Mammary epithelial cell (primary cell): ENCODE results near the gene DTNB.

ENCODE experiments used
- CTCF ChIP-seq, 2 donors: IDR thresholded peaks in 1 of 2; conservative IDR thresholded peaks in 1 of 2; 2 replicates each; pipeline ENCODE4 v1.5.1; 2011 to 2012; ENCODE audit warnings: inconsistent platforms in 2 of 2, low read length in 2 of 2, mild to moderate bottlenecking in 2 of 2, control low read depth in 1 of 2, low read depth in 1 of 2; ENCODE audit not compliant: insufficient read depth in 1 of 2; ENCODE audit errors: extremely low read depth in 1 of 2
- EZH2 ChIP-seq: IDR thresholded peaks from 2 replicates; pipeline ENCODE4 v1.6.1; 2012; ENCODE audit warnings: low read length, inconsistent platforms, borderline replicate concordance

GRCh38 chr2:25566694-25567093, 106.7 kb downstream of the DTNB start:
- TF ChIP-seq CTCF (conservative IDR thresholded peaks at IDR 0.05 in 1 of 2, IDR thresholded peaks at IDR 0.05 in 1 of 2; ENCODE audit: extremely low read depth in 1 of 2, insufficient read depth in 1 of 2, low read depth in 1 of 2, low read length in 2 of 2) = no peak
- TF ChIP-seq EZH2 = no peak
